ENCODE measurements around the gene TMEM205.
"Not testable (repeated sequence)": the region's sequence is repeated elsewhere in the genome, so short reads cannot be mapped to it uniquely, and the experiment has no call there.

Gene TMEM205

GRCh38 chr19:11373166-11373884, 27.3 kb upstream of the TMEM205 start:
- DNase-seq (ENCODE audit: low spot score) = peak; percentile 41

- DNase-seq (ENCODE audit: low spot score) = no peak
These were observed 24.7 kb upstream of the TMEM205 start for GRCh38 chr19:11370744-11371143.

- no peak for DNase-seq (ENCODE audit: low spot score)
These were observed 21.5 kb upstream of the TMEM205 start for GRCh38 chr19:11367528-11367927.

GRCh38 chr19:11365557-11366117, 19.6 kb upstream of the TMEM205 start:
- no peak for DNase-seq (ENCODE audit: low spot score)

- DNase-seq (ENCODE audit: low spot score) = no peak
These were observed 18.9 kb upstream of the TMEM205 start for GRCh38 chr19:11364935-11365334.

- no peak for DNase-seq (ENCODE audit: low spot score)
These were observed 18.3 kb upstream of the TMEM205 start for GRCh38 chr19:11364296-11364904.

GRCh38 chr19:11363881-11364280, 17.8 kb upstream of the TMEM205 start:
- DNase-seq (ENCODE audit: low spot score) = no peak

GRCh38 chr19:11361771-11362731, 16.0 kb upstream of the TMEM205 start:
- DNase-seq (ENCODE audit: low spot score) = no peak

GRCh38 chr19:11361037-11361770, 15.1 kb upstream of the TMEM205 start:
- peak; percentile 37 for DNase-seq (ENCODE audit: low spot score)

GRCh38 chr19:11359421-11359820, 13.4 kb upstream of the TMEM205 start:
- no peak for DNase-seq (ENCODE audit: low spot score)

GRCh38 chr19:11356676-11357550, 10.8 kb upstream of the TMEM205 start:
- DNase-seq (ENCODE audit: low spot score) = no peak

GRCh38 chr19:11356074-11356397, 10.0 kb upstream of the TMEM205 start:
- DNase-seq (ENCODE audit: low spot score) = no peak

- peak; percentile 89 for DNase-seq (ENCODE audit: low spot score)
These were observed 9.3 kb upstream of the TMEM205 start, which contains the start of gene PLPPR2 for GRCh38 chr19:11355160-11356073. TSS of gene PLPPR2 (plus strand) at chr19:11355432. CDS start at chr19:11357674, 2,242 bp downstream.

GRCh38 chr19:11354102-11354501, 8.0 kb upstream of the TMEM205 start:
- DNase-seq (ENCODE audit: low spot score) = not testable (repeated sequence)

GRCh38 chr19:11349171-11349570, 3.1 kb upstream of the TMEM205 start:
- DNase-seq (ENCODE audit: low spot score) = no peak

- no peak for DNase-seq (ENCODE audit: low spot score)
These were observed 1.5 kb upstream of the TMEM205 start for GRCh38 chr19:11347546-11348039.

- no peak for DNase-seq (ENCODE audit: low spot score)
These were observed 805 bp downstream of the TMEM205 start for GRCh38 chr19:11345122-11345803.

- no peak for DNase-seq (ENCODE audit: low spot score)
These were observed 3.6 kb downstream of the TMEM205 start for GRCh38 chr19:11342429-11342828.

GRCh38 chr19:11340099-11340467, 6.0 kb downstream of the TMEM205 start:
- DNase-seq (ENCODE audit: low spot score) = not testable (repeated sequence)

Measured in NAMALWA (cell line).